Loucy (cell line): ENCODE measurements around the gene AKAP6.

Experiments
- H2AFZ ChIP-seq: fragments of 200-600 bp; sonication (generic); 2 replicates; pipeline ENCODE4 v1.6.0; 2016; ENCODE audit warnings: antibody characterized with exemption, mild to moderate bottlenecking, low read length, moderate library complexity
- H3F3A ChIP-seq: fragments of 200-600 bp; 2 replicates; pipeline ENCODE4 v1.6.0; 2016; ENCODE audit warnings: antibody characterized with exemption, low read depth, mild to moderate bottlenecking
- H3K27me3 ChIP-seq: fragments of 200-600 bp; sonication (generic); 2 replicates; pipeline ENCODE4 v1.6.1; 2014; ENCODE audit warnings: low read length, mild to moderate bottlenecking; ENCODE audit not compliant: insufficient read depth, poor library complexity, severe bottlenecking
- H3K36me3 ChIP-seq: fragments of 200-600 bp; sonication (generic); 2 replicates; pipeline ENCODE4 v1.6.1; 2016; ENCODE audit warnings: low read length; ENCODE audit not compliant: insufficient read depth
- H3K4me1 ChIP-seq: fragments of 200-600 bp; sonication (generic); 2 replicates; pipeline ENCODE4 v1.5.1; 2014; ENCODE audit warnings: low read length, mild to moderate bottlenecking; ENCODE audit not compliant: insufficient read depth, poor library complexity, severe bottlenecking
- H3K4me2 ChIP-seq: fragments of 200-600 bp; sonication (generic); 2 replicates; pipeline ENCODE4 v1.6.0; 2014; ENCODE audit warnings: antibody characterized with exemption, low read length, low read depth, mild to moderate bottlenecking; ENCODE audit not compliant: poor library complexity, severe bottlenecking
- H3K4me3 ChIP-seq: fragments of 200-600 bp; sonication (generic); 2 replicates; pipeline ENCODE4 v1.5.1; 2014; ENCODE audit warnings: low read length, mild to moderate bottlenecking, mixed read lengths; ENCODE audit not compliant: poor library complexity, severe bottlenecking
- H3K79me2 ChIP-seq: fragments of 200-600 bp; sonication (generic); 2 replicates; pipeline ENCODE4 v1.6.1; 2014; ENCODE audit warnings: low read length; ENCODE audit not compliant: insufficient read depth
- H3K9ac ChIP-seq: fragments of 200-600 bp; sonication (generic); 2 replicates; pipeline ENCODE4 v1.6.0; 2014; ENCODE audit warnings: mild to moderate bottlenecking, low read depth, low read length, moderate library complexity; ENCODE audit not compliant: poor library complexity, severe bottlenecking
- H3K9me2 ChIP-seq: fragments of 200-600 bp; sonication (generic); replicated peaks from 2 replicates; pipeline ENCODE4 v1.6.1; 2016; ENCODE audit warnings: low read depth, low read length, mixed read lengths
- H3K9me3 ChIP-seq: fragments of 200-600 bp; sonication (generic); 2 replicates; pipeline ENCODE4 v1.6.1; 2014; ENCODE audit warnings: mild to moderate bottlenecking, antibody characterized with exemption, low read length, low read depth; ENCODE audit not compliant: insufficient read depth
- H4K20me1 ChIP-seq: fragments of 200-600 bp; sonication (generic); 2 replicates; pipeline ENCODE4 v1.6.0; 2014; ENCODE audit warnings: antibody characterized with exemption, low read length, mild to moderate bottlenecking; ENCODE audit not compliant: insufficient read depth, poor library complexity, severe bottlenecking
- CTCF ChIP-seq: fragments of 200-600 bp; sonication (generic); conservative IDR thresholded peaks from 2 replicates; pipeline ENCODE4 v1.5.1; 2014; ENCODE audit warnings: mild to moderate bottlenecking, antibody characterized with exemption, low read length
- EZH2phosphoT487 ChIP-seq: fragments of 200-600 bp; IDR thresholded peaks from 2 replicates; pipeline ENCODE4 v1.6.1; 2018; ENCODE audit warnings: antibody characterized with exemption, mild to moderate bottlenecking, moderate library complexity, borderline replicate concordance

The AKAP6 gene

GRCh38 chr14:32678088-32678487, 349.0 kb downstream of the AKAP6 start:
- H3K79me2 ChIP-seq, result no peaks in the 10 kb centered on the region
- H3K4me2 ChIP-seq, result no peak overlapping the region
- no peak overlapping the region for H2AFZ ChIP-seq
- no peak overlapping the region for H3K9ac ChIP-seq
- H3K27me3 ChIP-seq, result no peaks in the 10 kb centered on the region
- no peaks in the 10 kb centered on the region for H4K20me1 ChIP-seq
- no peaks in the 10 kb centered on the region for H3K9me3 ChIP-seq
- H3K4me3 ChIP-seq, result no peak overlapping the region
- TF ChIP-seq EZH2phosphoT487 (no peak), CTCF (no peak)
- H3K4me1 ChIP-seq, result no peaks in the 10 kb centered on the region
- no peaks in the 10 kb centered on the region for H3K9me2 ChIP-seq
- H3F3A ChIP-seq, result no peaks in the 10 kb centered on the region
- H3K36me3 ChIP-seq, result no peaks in the 10 kb centered on the region

- no peaks in the 10 kb centered on the region for H3K4me1 ChIP-seq
- H3K9me3 ChIP-seq, result no peaks in the 10 kb centered on the region
- no peak overlapping the region for H3K4me2 ChIP-seq
- no peak overlapping the region for H3K4me3 ChIP-seq
- H3K36me3 ChIP-seq, result no peaks in the 10 kb centered on the region
- TF ChIP-seq CTCF, result no peak
- TF ChIP-seq EZH2phosphoT487, result no peak
- no peak overlapping the region for H2AFZ ChIP-seq
- no peaks in the 10 kb centered on the region for H4K20me1 ChIP-seq
- H3K9ac ChIP-seq, result no peak overlapping the region
- no peaks in the 10 kb centered on the region for H3F3A ChIP-seq
- no peaks in the 10 kb centered on the region for H3K27me3 ChIP-seq
- H3K9me2 ChIP-seq, result no peaks in the 10 kb centered on the region
- H3K79me2 ChIP-seq, result no peaks in the 10 kb centered on the region
Observed at GRCh38 chr14:32679927-32680612, 351.0 kb downstream of the AKAP6 start.

- Histone ChIP-seq H3K79me2 (no peaks in the 10 kb centered on the region), H3K27me3 (no peaks in the 10 kb centered on the region), H3K4me3 (no peak overlapping the region), H3K9ac (no peak overlapping the region), H3K4me1 (no peaks in the 10 kb centered on the region), H3F3A (no peaks in the 10 kb centered on the region), H3K4me2 (no peak overlapping the region), H4K20me1 (no peaks in the 10 kb centered on the region), H3K9me2 (no peaks in the 10 kb centered on the region), H3K9me3 (no peaks in the 10 kb centered on the region), H3K36me3 (no peaks in the 10 kb centered on the region), H2AFZ (no peak overlapping the region)
- TF ChIP-seq EZH2phosphoT487 (no peak), CTCF (no peak)
Observed at GRCh38 chr14:32681598-32681997, 352.5 kb downstream of the AKAP6 start.
